A549 (cell line): ENCODE data around the gene TTLL11. TPM values are rescaled to one million over a fixed set of nuclear protein-coding genes. Genes with fewer than 3 reads are reported as not detected.

Experiments
- ATAC-seq, 2 experiments: fragments of 200-7000 bp in 1 of 2; fragments of >200 bp in 1 of 2; cut with Nextera tagmentation in 1 of 2; cut with Tn5 transposase in 1 of 2; 3 replicates each; pipeline versions ENCODE4 v1.8.0 to v1.9.1; 2018 to 2020; ENCODE audit warnings: mild to moderate bottlenecking in 1 of 2, moderate library complexity in 1 of 2
- CTCF ChIA-PET: fragments of 300-600 bp; sonication (Branson Sonifier 250); formaldehyde crosslinking; extraction: SDS; loops from one replicate; lab custom pipeline; 2021; ENCODE audit warnings: antibody characterized with exemption, inconsistent platforms; lab: Yijun Ruan, JAX
- POLR2A ChIA-PET: fragments of 350-600 bp; formaldehyde crosslinking; extraction: SDS; loops from one replicate; lab custom pipeline; 2021; ENCODE audit warnings: antibody characterized with exemption, inconsistent platforms; lab: Yijun Ruan, JAX
- DNase-seq, 2 experiments: peaks; one replicate each; pipeline versions ENCODE4 v3.0.0 to v3.0.0-alpha.2; 2011 to 2016; ENCODE audit warnings: low read depth in 1 of 2, low spot score in 1 of 2
- FAIRE-seq: peaks from 2 replicates; lab custom pipeline; 2011; peaks lifted over from hg19 to GRCh38; lab: Jason Lieb, UNC
- H3K27ac ChIP-seq, 2 experiments: fragments of >200 bp; sonication (Bioruptor Twin); formaldehyde crosslinking; 3 replicates each; pipeline ENCODE4 v1.5.1; 2016 to 2017
- H3K4me1 ChIP-seq: fragments of >200 bp; sonication (Bioruptor Twin); formaldehyde crosslinking; 3 replicates; pipeline ENCODE4 v1.6.1; 2016
- H3K4me2 ChIP-seq: fragments of >200 bp; sonication (Bioruptor Twin); formaldehyde crosslinking; 3 replicates; pipeline ENCODE4 v1.6.1; 2016
- H3K4me3 ChIP-seq: fragments of >200 bp; sonication (Bioruptor Twin); formaldehyde crosslinking; 3 replicates; pipeline ENCODE4 v1.5.1; 2016
- H3K9me3 ChIP-seq: fragments of >200 bp; sonication (Bioruptor Twin); formaldehyde crosslinking; 3 replicates; pipeline ENCODE4 v1.6.1; 2016
- CHD4 ChIP-seq: fragments of 200-600 bp; sonication (generic); IDR thresholded peaks from 2 replicates; pipeline ENCODE4 v1.6.1; 2016; ENCODE audit warnings: antibody characterized with exemption, mild to moderate bottlenecking, borderline replicate concordance
- EHF ChIP-seq: fragments of 250-450 bp; sonication (Bioruptor Pico); IDR thresholded peaks from 2 replicates; pipeline ENCODE4 v1.5.0; 2020; ENCODE audit warnings: mild to moderate bottlenecking
- EHMT2 ChIP-seq: fragments of 200-600 bp; sonication (generic); IDR thresholded peaks from 2 replicates; pipeline ENCODE4 v1.6.1; 2016; ENCODE audit warnings: antibody characterized with exemption, low read depth, mild to moderate bottlenecking, moderate library complexity
- FOSB ChIP-seq: fragments of 250-450 bp; sonication (Bioruptor Pico); IDR thresholded peaks from 2 replicates; pipeline ENCODE4 v1.5.0; 2020; ENCODE audit warnings: mild to moderate bottlenecking, moderate library complexity
- FOXS1 ChIP-seq: fragments of 250-450 bp; sonication (Bioruptor Pico); IDR thresholded peaks from 2 replicates; pipeline ENCODE4 v1.5.0; 2020; ENCODE audit warnings: mild to moderate bottlenecking, moderate library complexity
- HDAC2 ChIP-seq: fragments of 200-600 bp; sonication (generic); IDR thresholded peaks from 2 replicates; pipeline ENCODE4 v1.6.1; 2016
- HOXB13 ChIP-seq: fragments of 250-450 bp; sonication (Bioruptor Pico); IDR thresholded peaks from 2 replicates; pipeline ENCODE4 v1.5.0; 2020; ENCODE audit warnings: low read depth, mild to moderate bottlenecking, moderate library complexity
- JUNB ChIP-seq: fragments of >200 bp; sonication (Bioruptor Twin); formaldehyde crosslinking; IDR thresholded peaks from 2 replicates; pipeline ENCODE4 v1.6.1; 2016
- MYC ChIP-seq: IDR thresholded peaks from 2 replicates; pipeline ENCODE4 v1.6.1; 2012; ENCODE audit warnings: mild to moderate bottlenecking, inconsistent platforms, low read length, improper control_type of control experiment, borderline replicate concordance
- NFE2L2 ChIP-seq: fragments of 150-350 bp; conservative IDR thresholded peaks from 2 replicates; pipeline ENCODE4 v1.6.1; 2014; ENCODE audit warnings: low read length
- PBX3 ChIP-seq: IDR thresholded peaks from 2 replicates; pipeline ENCODE4 v1.6.1; 2012
- RAD21 ChIP-seq, 2 experiments: fragments of >200 bp in 1 of 2; sonication (Bioruptor Twin) in 1 of 2; formaldehyde crosslinking in 1 of 2; IDR thresholded peaks in 1 of 2; conservative IDR thresholded peaks in 1 of 2; 2 replicates in 1 of 2; 3 replicates in 1 of 2; pipeline ENCODE4 v1.6.1; 2012 to 2018; ENCODE audit warnings: inconsistent platforms in 1 of 2
- RARB ChIP-seq: fragments of 250-450 bp; sonication (Bioruptor Pico); IDR thresholded peaks from 2 replicates; pipeline ENCODE4 v1.8.0; 2021; ENCODE audit warnings: mild to moderate bottlenecking, moderate library complexity
- RNF2 ChIP-seq: fragments of 200-600 bp; sonication (generic); IDR thresholded peaks from 2 replicates; pipeline ENCODE4 v1.6.1; 2016; ENCODE audit warnings: low read depth, mild to moderate bottlenecking, antibody characterized with exemption, moderate library complexity, borderline replicate concordance
- SMC3 ChIP-seq: fragments of >200 bp; sonication (Bioruptor Twin); formaldehyde crosslinking; IDR thresholded peaks from 3 replicates; pipeline ENCODE4 v1.6.1; 2018; ENCODE audit warnings: inconsistent platforms
- WGBS: methylation state at CpG from one replicate; pipeline ENCODE4 v1.1.6; 2017; ENCODE audit errors: missing lambda C conversion rate; 5-methylcytosine and 5-hydroxymethylcytosine counted together
- polyA plus RNA-seq, 4 experiments: library from polyadenylated mRNA; depleted of rRNA in 3 of 4; stranded (reverse); fragments of >200 nt; fragmentation: RNase III in 1 of 4; extraction: RNeasy Plus Mini Kit Qiagen cat#74134 plus additional on column Dnase treatment in 1 of 4; gene quantifications; 2 replicates in 3 of 4; 3 replicates in 1 of 4; pipeline ENCODE4 v1.2.3, GENCODE V29; 2011 to 2017
- TF ChIP-seq, protein P1 (sequence below): fragments of >200 bp; sonication (Bioruptor Twin); formaldehyde crosslinking; IDR thresholded peaks from 3 replicates; pipeline ENCODE4 v1.5.1; 2016
- TF ChIP-seq, protein P2 (sequence below): fragments of 250-450 bp; sonication (Bioruptor Pico); IDR thresholded peaks from 2 replicates; pipeline ENCODE4 v1.5.0; 2020; ENCODE audit warnings: low read depth, mild to moderate bottlenecking, moderate library complexity
- TF ChIP-seq, protein P3 (sequence below): fragments of >200 bp; sonication (Bioruptor Twin); formaldehyde crosslinking; IDR thresholded peaks from 3 replicates; pipeline ENCODE4 v1.6.1; 2016

TTLL11 gene
- polyA plus RNA-seq, 2 of the 4 experiments (the other 2 are of a cell fraction) = 1.8 to 2.6 TPM

- H3K27ac ChIP-seq = peak overlapping the region; percentile 7 to 38; a peak in 2 of 6 replicates
- peak; percentile 71 to 87 for DNase-seq
- no peak for TF ChIP-seq PBX3
- TF ChIP-seq, protein P1, sequence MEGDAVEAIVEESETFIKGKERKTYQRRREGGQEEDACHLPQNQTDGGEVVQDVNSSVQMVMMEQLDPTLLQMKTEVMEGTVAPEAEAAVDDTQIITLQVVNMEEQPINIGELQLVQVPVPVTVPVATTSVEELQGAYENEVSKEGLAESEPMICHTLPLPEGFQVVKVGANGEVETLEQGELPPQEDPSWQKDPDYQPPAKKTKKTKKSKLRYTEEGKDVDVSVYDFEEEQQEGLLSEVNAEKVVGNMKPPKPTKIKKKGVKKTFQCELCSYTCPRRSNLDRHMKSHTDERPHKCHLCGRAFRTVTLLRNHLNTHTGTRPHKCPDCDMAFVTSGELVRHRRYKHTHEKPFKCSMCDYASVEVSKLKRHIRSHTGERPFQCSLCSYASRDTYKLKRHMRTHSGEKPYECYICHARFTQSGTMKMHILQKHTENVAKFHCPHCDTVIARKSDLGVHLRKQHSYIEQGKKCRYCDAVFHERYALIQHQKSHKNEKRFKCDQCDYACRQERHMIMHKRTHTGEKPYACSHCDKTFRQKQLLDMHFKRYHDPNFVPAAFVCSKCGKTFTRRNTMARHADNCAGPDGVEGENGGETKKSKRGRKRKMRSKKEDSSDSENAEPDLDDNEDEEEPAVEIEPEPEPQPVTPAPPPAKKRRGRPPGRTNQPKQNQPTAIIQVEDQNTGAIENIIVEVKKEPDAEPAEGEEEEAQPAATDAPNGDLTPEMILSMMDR = peak; percentile 95
- no peak for TF ChIP-seq RARB (CRISPR knock-in tag)
- TF ChIP-seq JUNB = no peak
- peak; percentile 97 for TF ChIP-seq SMC3
- TF ChIP-seq RAD21 (conservative IDR thresholded peaks at IDR 0.05 in 1 of 2, IDR thresholded peaks at IDR 0.05 in 1 of 2) = peak; percentile 97 to 98
- TF ChIP-seq, all 56 proteins: peak for 3
- Histone ChIP-seq H3K4me2 (peak overlapping the region; percentile 2; the same call in 1 of the 3 replicates), H3K9me3 (no peaks in the 10 kb centered on the region), H3K4me3 (no peak overlapping the region), H3K4me1 (peaks cover 10% of the 10 kb centered on the region; the same call in 2 of the 3 replicates)
- ChIA-PET CTCF (interaction anchor here (0.6 to 20.3 kb wide), 52 partner anchors 9 to 698 kb away, joined by 3 to 541 read pairs (median 5); partner anchors contain the start of genes MORN5, MRRF, NDUFA8 and RBM18), POLR2A (interaction anchor here (2.1 kb wide), 1 partner anchor 139 kb away, joined by 8 read pairs; the partner anchor contains the start of genes MRRF and RBM18)
- FAIRE-seq = peak; percentile 84
- ATAC-seq = peak; percentile 83 to 91
- 9% methylated on average over 7 of the region's 8 CpGs for WGBS
These were observed 32.0 kb upstream of the TTLL11 start for GRCh38 chr9:122125158-122125508.

- WGBS = 48% methylated on average over 6 of the region's 7 CpGs
- ATAC-seq = no peak
- no peaks in the 10 kb centered on the region for H3K9me3 ChIP-seq
- no peak for TF ChIP-seq CHD4
- TF ChIP-seq HOXB13 (CRISPR knock-in tag) = no peak
- no peak for TF ChIP-seq EHF (CRISPR knock-in tag)
- no peak for TF ChIP-seq EHMT2
- TF ChIP-seq, protein P2, sequence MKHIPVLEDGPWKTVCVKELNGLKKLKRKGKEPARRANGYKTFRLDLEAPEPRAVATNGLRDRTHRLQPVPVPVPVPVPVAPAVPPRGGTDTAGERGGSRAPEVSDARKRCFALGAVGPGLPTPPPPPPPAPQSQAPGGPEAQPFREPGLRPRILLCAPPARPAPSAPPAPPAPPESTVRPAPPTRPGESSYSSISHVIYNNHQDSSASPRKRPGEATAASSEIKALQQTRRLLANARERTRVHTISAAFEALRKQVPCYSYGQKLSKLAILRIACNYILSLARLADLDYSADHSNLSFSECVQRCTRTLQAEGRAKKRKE (CRISPR knock-in tag) = no peak
- TF ChIP-seq RNF2 = no peak
- TF ChIP-seq RAD21 (conservative IDR thresholded peaks at IDR 0.05 in 1 of 2, IDR thresholded peaks at IDR 0.05 in 1 of 2) = no peak
- TF ChIP-seq, all 56 proteins: peak for 0
- FAIRE-seq (no peak), DNase-seq (no peak)
- no peak overlapping the region for H3K4me3 ChIP-seq
- no peak overlapping the region for H3K4me2 ChIP-seq
- ChIA-PET POLR2A (interaction anchor here (2.1 kb wide), 1 partner anchor 140 kb away, joined by 8 read pairs; the partner anchor contains the start of genes MRRF and RBM18), CTCF (interaction anchor here (0.6 to 20.3 kb wide), 55 partner anchors 8 to 699 kb away, joined by 3 to 541 read pairs (median 5); partner anchors contain the start of genes MORN5, MRRF, NDUFA8 and RBM18)
- H3K27ac ChIP-seq = no peak overlapping the region
- peaks cover 10% of the 10 kb centered on the region; the same call in 2 of the 3 replicates for H3K4me1 ChIP-seq
These were observed 31.4 kb upstream of the TTLL11 start for GRCh38 chr9:122124528-122124927.

- TF ChIP-seq MYC (no peak), RNF2 (no peak), NFE2L2 (no peak), HDAC2 (no peak), FOSB (no peak), RAD21 (conservative IDR thresholded peaks at IDR 0.05 in 1 of 2, IDR thresholded peaks at IDR 0.05 in 1 of 2) (no peak), FOXS1 (CRISPR knock-in tag) (no peak)
- TF ChIP-seq, protein P3, sequence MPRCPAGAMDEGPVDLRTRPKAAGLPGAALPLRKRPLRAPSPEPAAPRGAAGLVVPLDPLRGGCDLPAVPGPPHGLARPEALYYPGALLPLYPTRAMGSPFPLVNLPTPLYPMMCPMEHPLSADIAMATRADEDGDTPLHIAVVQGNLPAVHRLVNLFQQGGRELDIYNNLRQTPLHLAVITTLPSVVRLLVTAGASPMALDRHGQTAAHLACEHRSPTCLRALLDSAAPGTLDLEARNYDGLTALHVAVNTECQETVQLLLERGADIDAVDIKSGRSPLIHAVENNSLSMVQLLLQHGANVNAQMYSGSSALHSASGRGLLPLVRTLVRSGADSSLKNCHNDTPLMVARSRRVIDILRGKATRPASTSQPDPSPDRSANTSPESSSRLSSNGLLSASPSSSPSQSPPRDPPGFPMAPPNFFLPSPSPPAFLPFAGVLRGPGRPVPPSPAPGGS = no peak
- H3K4me3 ChIP-seq = no peak overlapping the region
- no peaks in the 10 kb centered on the region for H3K9me3 ChIP-seq
- FAIRE-seq (no peak), ATAC-seq (no peak), DNase-seq (no peak)
- WGBS = 13% methylated on average over 1 of the region's 1 CpG
- ChIA-PET CTCF (interaction anchor here (0.6 to 20.3 kb wide), 39 partner anchors 8 to 700 kb away, joined by 3 to 541 read pairs (median 6); partner anchors contain the start of genes MRRF, RBM18 and TTLL11), POLR2A (no interaction called here)
- no peak overlapping the region for H3K4me2 ChIP-seq
- no peak overlapping the region for H3K27ac ChIP-seq
- H3K4me1 ChIP-seq = peaks cover 10% of the 10 kb centered on the region; the same call in 2 of the 3 replicates
These were observed 30.9 kb upstream of the TTLL11 start for GRCh38 chr9:122124048-122124447.
